ENCODE results near the gene SNRK. TPM values are rescaled to one million over a fixed set of nuclear protein-coding genes. Genes with fewer than 3 reads are reported as not detected.
"Not testable (repeated sequence)": the region's sequence is repeated elsewhere in the genome, so short reads cannot be mapped to it uniquely, and the experiment has no call there.

The SNRK gene
- total and polyA plus RNA-seq, 9 of the 15 experiments (the other 6 are each of a cell fraction or from before 2014, with no cell fraction given), result 1.7 to 12.3 (median 7.3) TPM

DNA sequence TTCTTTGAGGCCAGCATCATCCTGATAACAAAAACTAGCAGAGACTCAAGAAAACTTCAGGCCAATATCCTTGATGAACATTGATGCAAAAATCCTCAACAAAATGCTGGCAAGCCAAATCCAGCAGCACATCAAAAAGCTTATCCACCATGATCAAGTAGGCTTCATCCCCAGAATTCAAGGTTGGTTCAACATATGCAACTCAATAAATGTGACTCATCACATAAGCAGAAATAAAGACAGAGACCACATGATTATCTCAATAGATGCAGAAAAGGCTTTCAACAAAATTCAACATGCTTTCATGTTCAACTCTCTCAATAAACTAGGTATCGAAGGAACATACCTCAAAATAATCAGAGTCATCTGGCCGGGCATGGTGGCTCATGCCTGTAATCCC lies 69.7 kb downstream of the SNRK start:
- FAIRE-seq; intact Hi-C loops (cut with micrococcal nuclease); H3K9me1 ChIP-seq (ENCODE audit: control insufficient read depth, insufficient read depth, low read length); ATAC-seq; H2AFZ ChIP-seq (ENCODE audit: low read depth, low read length); H3K79me2 ChIP-seq (ENCODE audit: control insufficient read depth, insufficient read depth, low read length); H3K27me3 ChIP-seq (ENCODE audit: control insufficient read depth in 2 of 2, insufficient read depth in 2 of 2, low read length in 2 of 2); CTCF ChIA-PET (ENCODE audit: low intra/inter-chr PET ratio); BruUV-seq (replicated peaks); H3K9ac ChIP-seq (ENCODE audit: insufficient read depth in 1 of 2, low read depth in 2 of 2, low read length in 2 of 2); H3K4me1 ChIP-seq (replicated peaks in 1 of 2; ENCODE audit: control insufficient read depth in 2 of 2, insufficient read depth in 2 of 2, low read length in 2 of 2); in situ Hi-C loops (cut with MboI); H3K9me3 ChIP-seq (replicated peaks; ENCODE audit: control insufficient read depth, insufficient read depth, low read depth, low read length); H4K20me1 ChIP-seq (replicated peaks; ENCODE audit: control insufficient read depth, insufficient read depth, low read length); DNase-seq (ENCODE audit: extremely low read depth in 1 of 4, low spot score in 3 of 4); H3K27ac ChIP-seq (ENCODE audit: extremely low read depth, low read depth, low read length); H3K4me2 ChIP-seq (ENCODE audit: insufficient read depth, low read length); H3K36me3 ChIP-seq (ENCODE audit: control insufficient read depth, insufficient read depth, low read length); H3K4me3 ChIP-seq; TF ChIP-seq ATF3 (CRISPR knock-in tag; conservative IDR thresholded peaks at IDR 0.05): not testable (repeated sequence)
- TF ChIP-seq ATF3 (IDR thresholded peaks at IDR 0.05), result 0 out of 2 replicates have a peak, but pooled peaks have one; percentile 10
- peak; percentile 95 for TF ChIP-seq ZNF324 (CRISPR knock-in tag; IDR thresholded peaks at IDR 0.05)
- 0 out of 2 replicates have a peak, but pooled peaks have one; percentile 31 for TF ChIP-seq ZNF507 (tag; conservative IDR thresholded peaks at IDR 0.05)
- POLR2A ChIA-PET, result interaction anchor here (0.7 to 1.9 kb wide), 3 partner anchors 11 to 395 kb away, joined by 3 to 5 read pairs (median 4); no protein-coding TSS in a partner anchor
- WGBS (ENCODE audit: insufficient coverage, low coverage, missing lambda C conversion rate), result 5% methylated on average over 2 of the region's 2 CpGs

DNA sequence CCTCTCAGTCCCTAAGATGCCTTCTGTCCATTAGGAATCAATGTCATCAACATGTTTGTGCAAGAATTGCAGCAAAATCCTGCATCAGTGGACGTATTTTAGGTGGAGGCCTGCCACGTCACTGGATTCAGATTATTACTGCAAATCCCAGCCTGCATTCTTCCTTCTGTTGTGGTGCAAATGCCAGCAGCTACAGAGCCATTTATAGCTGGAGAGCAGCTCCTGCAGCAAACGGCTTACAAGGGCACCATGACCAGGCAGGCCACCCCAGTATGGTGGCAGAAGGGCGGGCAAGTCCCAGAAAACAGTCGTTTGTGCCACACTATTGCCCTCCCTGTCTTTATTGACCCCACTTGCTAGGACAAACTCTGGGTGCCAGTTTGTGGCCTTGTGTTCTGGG lies 74.7 kb downstream of the SNRK start:
- no peak for TF ChIP-seq ILK (tag; IDR thresholded peaks at IDR 0.05; ENCODE audit: borderline replicate concordance, low read depth)
- no peak for TF ChIP-seq TAF15 (IDR thresholded peaks at IDR 0.05; ENCODE audit: low read depth, low read length)
- no peak for TF ChIP-seq HSF4 (CRISPR knock-in tag; IDR thresholded peaks at IDR 0.05; ENCODE audit: borderline replicate concordance)
- no peak for TF ChIP-seq BRD4 (IDR thresholded peaks at IDR 0.05)
- no peak for TF ChIP-seq ZNF224 (CRISPR knock-in tag; IDR thresholded peaks at IDR 0.05)
- no peak for TF ChIP-seq NFE2 (IDR thresholded peaks at IDR 0.05; ENCODE audit: low read depth)
- TF ChIP-seq E2F4 (CRISPR knock-in tag; IDR thresholded peaks at IDR 0.05; ENCODE audit: low read depth), result no peak
- TF ChIP-seq CREB5 (CRISPR knock-in tag; IDR thresholded peaks at IDR 0.05), result no peak
- intact Hi-C loops (cut with micrococcal nuclease) (no loop called here), in situ Hi-C loops (cut with MboI) (no loop called here)
- no peaks in the 10 kb centered on the region for H3K9me1 ChIP-seq (ENCODE audit: control insufficient read depth, insufficient read depth, low read length)
- H3K27me3 ChIP-seq (ENCODE audit: control insufficient read depth in 2 of 2, insufficient read depth in 2 of 2, low read length in 2 of 2), result no peaks in the 10 kb centered on the region
- POLR2A ChIA-PET, result interaction anchor here (0.6 to 1.5 kb wide), 3 partner anchors 12 to 162 kb away, joined by 3 to 5 read pairs (median 3); no protein-coding TSS in a partner anchor
- no peaks in the 10 kb centered on the region for H3K79me2 ChIP-seq (ENCODE audit: control insufficient read depth, insufficient read depth, low read length)
- no peaks in the 10 kb centered on the region for H3K36me3 ChIP-seq (ENCODE audit: control insufficient read depth, insufficient read depth, low read length)
- peaks cover 0 to 10% of the 10 kb centered on the region in 2 experiments; a peak in 1 of 5 replicates for H3K4me1 ChIP-seq (replicated peaks in 1 of 2; ENCODE audit: control insufficient read depth in 2 of 2, insufficient read depth in 2 of 2, low read length in 2 of 2)
- H3K27ac ChIP-seq (ENCODE audit: extremely low read depth, low read depth, low read length), result no peak overlapping the region
- H3K9ac ChIP-seq (ENCODE audit: insufficient read depth in 1 of 2, low read depth in 2 of 2, low read length in 2 of 2), result no peak overlapping the region
- DNase-seq (ENCODE audit: extremely low read depth in 1 of 4, low spot score in 3 of 4) (no peak), ATAC-seq (no peak), FAIRE-seq (no peak)
- no peak overlapping the region for H3K4me3 ChIP-seq
- 33% methylated on average over 5 of the region's 5 CpGs for WGBS (ENCODE audit: insufficient coverage, low coverage, missing lambda C conversion rate)
- no peak overlapping the region for H3K4me2 ChIP-seq (ENCODE audit: insufficient read depth, low read length)
- no peak overlapping the region for H2AFZ ChIP-seq (ENCODE audit: low read depth, low read length)
- BruUV-seq (replicated peaks), result no TSS peak
- no peaks in the 10 kb centered on the region; the same call in 1 of the 2 replicates for H3K9me3 ChIP-seq (replicated peaks; ENCODE audit: control insufficient read depth, insufficient read depth, low read depth, low read length)
- CTCF ChIA-PET (ENCODE audit: low intra/inter-chr PET ratio), result no interaction called here
- no peaks in the 10 kb centered on the region for H4K20me1 ChIP-seq (replicated peaks; ENCODE audit: control insufficient read depth, insufficient read depth, low read length)

All from K562 (cell line).